ENCODE data around the gene ITPR2.
"Not testable (repeated sequence)": the region's sequence is repeated elsewhere in the genome, so short reads cannot be mapped to it uniquely, and the experiment has no call there.

Gene ITPR2

DNA sequence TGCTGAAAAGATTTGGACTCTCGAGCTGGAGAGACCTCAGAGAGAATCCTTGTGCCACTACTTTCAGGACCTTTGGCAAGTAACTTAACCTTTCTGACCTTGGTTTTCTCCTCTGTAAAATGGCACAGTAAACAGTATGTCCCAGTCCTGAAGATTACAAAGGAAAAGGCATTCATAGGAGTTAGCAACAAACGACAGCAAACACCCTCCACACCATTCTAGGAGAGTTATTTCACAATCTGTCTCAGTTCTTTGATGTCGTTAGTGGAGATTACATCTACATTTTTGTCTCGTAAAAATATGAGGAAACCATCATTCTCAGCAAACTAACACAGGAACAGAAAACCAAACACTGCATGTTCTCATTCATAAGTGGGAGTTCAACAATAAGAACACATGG, 205.7 kb downstream of the ITPR2 start:
- no peak for DNase-seq (ENCODE audit: low read depth)

DNA sequence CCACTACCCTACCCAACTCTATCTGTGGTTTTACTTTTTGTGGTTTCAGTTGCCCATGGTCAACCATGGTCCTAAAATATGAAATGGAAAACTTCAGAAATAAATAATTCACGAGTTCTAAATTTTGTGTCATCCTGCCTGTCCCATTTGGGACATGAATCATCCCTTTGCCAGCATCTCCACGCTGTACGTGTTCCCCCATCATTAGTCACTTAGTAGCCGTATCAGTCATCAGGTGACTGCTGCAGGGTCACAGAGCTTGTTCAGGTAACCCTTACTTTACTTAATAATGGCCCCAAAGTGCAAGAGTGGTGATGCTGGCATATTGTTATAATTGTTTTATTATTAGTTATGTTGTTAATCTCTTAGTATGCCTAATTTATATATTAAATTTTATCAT, 209.9 kb downstream of the ITPR2 start:
- DNase-seq (ENCODE audit: low read depth), result peak; percentile 44

DNA sequence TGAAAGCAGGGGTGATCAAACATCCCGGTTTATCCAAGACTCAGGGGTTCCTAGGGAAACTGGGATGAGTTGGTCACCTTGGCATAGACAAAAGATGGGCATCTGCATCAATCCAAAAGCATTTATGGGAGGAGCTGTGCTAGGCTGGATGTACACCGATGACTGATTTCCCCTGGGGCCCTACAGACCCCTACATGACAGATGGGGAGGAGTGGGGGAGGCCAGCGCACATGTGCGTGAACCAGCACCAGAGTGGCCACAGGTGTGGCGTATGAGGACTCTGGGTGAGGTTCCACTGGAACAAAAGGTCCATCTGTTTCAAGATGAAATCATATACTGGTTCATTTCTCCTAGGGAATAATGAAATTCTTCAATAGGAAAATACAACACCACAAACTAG, 210.4 kb downstream of the ITPR2 start:
- no peak for DNase-seq (ENCODE audit: low read depth)

- no peak for DNase-seq (ENCODE audit: low read depth)
These were observed 211.1 kb downstream of the ITPR2 start for GRCh38 chr12:26621932-26622331.

DNA sequence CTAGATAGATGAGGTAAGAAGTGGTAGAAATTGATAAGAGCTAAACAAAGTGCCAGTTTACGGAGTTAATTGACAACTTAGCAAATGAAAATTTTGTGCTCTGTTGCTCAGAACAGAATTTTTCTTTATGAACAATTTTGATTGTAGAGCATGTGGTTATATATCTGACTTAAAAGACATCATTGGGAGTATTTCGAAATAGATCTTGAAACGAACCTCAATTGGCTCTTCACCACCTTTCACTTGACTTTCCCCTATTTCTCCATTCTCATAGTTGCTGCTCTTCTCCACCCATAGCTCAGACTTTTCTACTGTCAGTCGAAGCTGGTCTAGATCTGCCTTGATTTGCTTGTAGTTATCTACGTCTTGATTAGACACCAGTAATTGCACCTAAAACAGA, 212.1 kb downstream of the ITPR2 start:
- no peak for DNase-seq (ENCODE audit: low read depth)

DNA sequence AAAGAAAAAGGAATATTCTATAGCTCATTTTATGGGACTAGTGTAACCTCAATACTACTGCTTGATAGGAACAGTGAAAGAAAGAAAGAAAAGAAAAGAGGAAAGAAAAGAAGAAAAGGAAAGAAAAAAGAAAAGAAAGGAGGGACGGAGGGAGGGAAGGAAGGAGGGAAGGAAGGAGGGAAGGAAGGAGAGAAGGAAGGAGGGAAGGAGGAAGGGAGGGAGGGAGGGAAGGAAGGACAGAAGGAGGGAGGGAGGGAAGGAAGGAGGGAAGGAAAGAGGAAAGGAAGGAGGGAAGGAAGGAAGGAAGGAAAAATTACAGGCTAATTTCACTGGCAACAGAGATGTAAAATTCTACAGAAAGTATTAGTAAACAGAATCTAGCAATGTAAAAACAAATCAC, 215.5 kb downstream of the ITPR2 start:
- DNase-seq (ENCODE audit: low read depth), result no peak

DNA sequence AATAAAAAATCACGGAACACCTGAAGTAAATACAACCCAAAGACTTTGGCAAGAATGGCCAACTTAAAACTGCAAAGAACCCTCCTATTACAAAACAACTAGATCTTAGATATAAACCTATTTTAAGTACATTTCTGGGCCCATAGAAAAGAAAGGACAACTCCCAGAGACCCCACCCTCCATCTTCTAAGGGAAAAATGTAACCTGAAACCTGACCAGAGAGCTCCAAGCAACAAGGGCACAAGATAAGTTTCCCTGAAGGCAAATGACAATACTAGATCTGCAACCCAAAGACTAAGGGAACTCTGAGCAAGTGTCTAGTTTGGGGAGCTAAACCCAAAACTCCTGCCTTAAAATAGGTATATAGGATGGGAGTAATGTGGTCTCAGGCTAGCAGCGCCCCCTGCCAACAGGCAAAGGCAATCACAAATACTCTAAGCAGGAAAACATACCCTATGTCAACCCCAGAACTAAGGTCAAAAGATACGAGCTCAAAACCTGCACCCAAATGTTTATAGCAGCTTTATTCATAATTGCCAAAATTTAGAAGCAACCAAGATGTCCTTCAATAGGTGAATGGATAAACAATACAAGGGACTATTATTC, 218.9 kb downstream of the ITPR2 start:
- peak; percentile 55 for DNase-seq (ENCODE audit: low read depth)

- DNase-seq (ENCODE audit: low read depth), result no peak
These were observed 220.8 kb downstream of the ITPR2 start for GRCh38 chr12:26612203-26612602.

DNA sequence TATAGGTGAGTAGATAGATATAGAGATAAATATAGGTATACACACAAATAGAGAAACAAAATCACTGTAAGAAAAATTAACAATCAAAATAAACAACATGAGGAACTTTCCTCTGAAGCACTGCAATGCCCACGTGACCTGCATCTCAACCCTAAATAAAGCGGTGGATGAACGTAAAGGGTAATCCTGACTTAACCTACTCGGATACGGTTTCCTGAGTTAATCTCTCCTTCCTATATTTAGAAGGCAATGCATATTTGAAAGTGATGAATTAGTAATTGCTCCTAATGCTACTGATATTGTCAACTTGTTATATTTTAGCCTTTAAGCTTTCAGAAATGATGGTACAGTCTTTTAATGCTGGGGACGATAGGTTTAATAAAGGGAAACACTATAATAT, 221.4 kb downstream of the ITPR2 start:
- DNase-seq (ENCODE audit: low read depth), result no peak

- DNase-seq (ENCODE audit: low read depth), result no peak
These were observed 222.2 kb downstream of the ITPR2 start for GRCh38 chr12:26610774-26611173.

- DNase-seq (ENCODE audit: low read depth), result no peak
These were observed 223.0 kb downstream of the ITPR2 start for GRCh38 chr12:26609986-26610385.

DNA sequence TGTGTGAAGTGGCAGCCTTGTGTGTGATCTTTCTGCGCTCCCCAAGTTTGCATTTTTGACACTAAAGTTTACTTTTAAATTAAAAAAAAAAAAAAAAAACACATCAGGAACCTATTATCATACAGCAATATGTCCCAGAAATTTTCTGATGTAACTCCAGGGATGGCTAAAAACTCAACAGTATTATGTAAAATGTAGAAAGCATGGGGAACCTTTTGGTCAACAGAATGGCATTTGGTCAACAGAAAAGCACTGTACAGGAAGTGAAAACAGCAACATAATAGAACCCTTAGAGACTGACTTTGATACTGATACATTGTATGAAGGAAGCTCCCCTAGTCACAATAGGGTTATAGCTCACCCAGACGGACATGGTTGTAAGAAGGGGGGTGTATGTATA, 224.3 kb downstream of the ITPR2 start:
- DNase-seq (ENCODE audit: low read depth), result no peak

DNA sequence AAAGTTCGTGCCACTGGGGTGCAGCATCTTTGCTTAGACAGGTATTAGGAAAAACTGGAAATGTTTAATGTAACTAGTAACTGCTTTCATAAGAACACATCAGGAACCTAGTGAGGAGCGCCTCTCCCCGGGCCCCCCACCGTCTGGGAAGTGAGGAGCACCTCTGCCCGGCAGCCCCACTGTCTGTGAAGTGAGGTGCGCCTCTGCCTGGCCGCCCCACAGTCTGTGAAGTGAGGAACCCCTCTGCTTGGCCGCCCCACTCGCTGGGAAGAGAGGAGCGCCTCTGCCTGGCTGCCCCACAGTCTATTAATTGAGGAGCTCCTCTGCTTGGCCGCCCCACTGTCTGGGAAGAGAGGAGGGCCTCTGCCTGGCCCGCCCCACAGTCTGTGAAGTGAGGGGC, 224.7 kb downstream of the ITPR2 start:
- DNase-seq (ENCODE audit: low read depth), result no peak

DNA sequence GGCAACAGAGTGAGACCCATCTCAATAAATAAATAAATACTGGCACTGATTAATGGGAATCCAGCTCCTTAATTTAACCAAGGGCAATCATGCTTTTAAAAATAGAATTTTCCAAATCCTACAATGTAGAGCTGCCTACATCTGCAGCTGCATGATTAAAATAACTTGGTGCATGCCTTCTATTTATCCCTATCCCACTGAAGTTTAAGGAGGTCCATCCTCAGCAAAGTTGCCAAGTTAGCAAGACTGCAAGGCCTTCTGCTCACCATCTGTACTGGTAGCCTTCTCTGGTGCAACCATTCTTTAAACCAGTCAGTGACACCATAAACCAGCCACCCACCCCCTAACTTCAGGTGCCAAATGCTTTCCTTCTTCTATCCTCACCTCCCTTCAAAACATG, 226.1 kb downstream of the ITPR2 start:
- no peak for DNase-seq (ENCODE audit: low read depth)

- not testable (repeated sequence) for DNase-seq (ENCODE audit: low read depth)
These were observed 228.2 kb downstream of the ITPR2 start for GRCh38 chr12:26604813-26605212.

DNA sequence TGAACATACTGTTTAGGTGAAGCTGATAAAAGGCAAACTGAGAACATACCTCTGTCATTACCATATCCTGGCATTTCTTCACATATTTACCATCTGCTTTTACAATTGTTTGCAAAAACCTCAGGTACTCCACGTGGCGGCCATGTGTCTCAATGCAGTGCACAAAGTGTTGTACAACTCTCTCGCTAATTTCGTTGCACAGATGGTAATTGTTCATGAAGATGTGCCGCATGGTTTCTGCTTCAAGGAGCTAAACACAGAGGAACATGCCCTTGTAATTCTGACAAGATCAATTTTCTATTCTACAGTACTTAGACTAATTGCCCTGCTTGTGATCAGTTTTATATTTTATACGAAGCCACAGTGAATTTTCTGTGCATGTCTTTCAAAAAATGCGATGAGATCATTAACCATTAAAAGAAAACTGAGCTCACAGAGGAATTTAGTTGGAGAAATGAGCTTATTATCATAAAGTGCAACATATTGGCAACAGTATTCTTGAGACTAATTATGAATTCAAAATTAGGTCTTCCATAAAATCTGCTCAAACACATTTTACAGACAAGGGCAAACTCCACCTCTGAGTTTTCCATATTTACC, 233.8 kb downstream of the ITPR2 start:
- no peak for DNase-seq (ENCODE audit: low read depth)

- no peak for DNase-seq (ENCODE audit: low read depth)
These were observed 237.2 kb downstream of the ITPR2 start for GRCh38 chr12:26595806-26596205.

DNA sequence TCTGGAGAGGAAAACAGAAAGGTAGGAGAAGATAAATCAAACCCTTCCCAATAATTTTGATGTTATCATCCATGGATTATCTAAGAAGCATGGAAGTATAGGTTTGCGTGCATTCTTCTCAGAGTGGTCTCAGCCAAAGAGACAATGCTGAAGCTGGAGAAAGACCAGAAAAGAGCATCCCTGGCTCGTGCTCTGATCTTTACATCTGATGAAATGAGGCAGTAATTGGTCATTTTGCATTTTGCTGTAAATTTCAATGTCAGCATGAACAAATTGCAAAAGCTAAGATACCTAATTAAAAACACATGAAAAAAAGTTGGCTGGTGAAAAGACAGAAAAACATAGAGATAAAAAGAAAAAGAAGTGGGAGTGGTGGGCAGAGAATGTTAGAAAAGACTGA, 252.4 kb downstream of the ITPR2 start:
- DNase-seq (ENCODE audit: low read depth), result no peak

DNA sequence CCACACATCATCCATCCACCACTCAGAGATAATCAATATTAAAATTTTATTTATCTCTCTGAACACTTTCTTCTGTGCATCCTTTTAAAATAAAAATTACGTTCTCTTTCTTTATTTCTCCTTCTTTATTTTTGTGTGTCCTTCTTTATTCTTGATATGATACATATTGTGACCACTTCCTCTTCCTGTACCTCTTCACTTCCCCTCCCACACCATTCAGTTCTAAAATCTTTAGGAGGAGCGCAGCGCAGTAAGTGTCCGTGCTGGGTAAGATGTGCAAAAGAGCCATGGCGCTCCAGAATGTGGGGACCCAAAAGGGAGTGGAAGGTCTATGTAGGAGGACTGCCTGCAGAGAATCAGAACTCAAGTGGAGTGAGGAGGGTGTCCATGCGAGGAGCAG, 256.7 kb downstream of the ITPR2 start:
- no peak for DNase-seq (ENCODE audit: low read depth)

DNA sequence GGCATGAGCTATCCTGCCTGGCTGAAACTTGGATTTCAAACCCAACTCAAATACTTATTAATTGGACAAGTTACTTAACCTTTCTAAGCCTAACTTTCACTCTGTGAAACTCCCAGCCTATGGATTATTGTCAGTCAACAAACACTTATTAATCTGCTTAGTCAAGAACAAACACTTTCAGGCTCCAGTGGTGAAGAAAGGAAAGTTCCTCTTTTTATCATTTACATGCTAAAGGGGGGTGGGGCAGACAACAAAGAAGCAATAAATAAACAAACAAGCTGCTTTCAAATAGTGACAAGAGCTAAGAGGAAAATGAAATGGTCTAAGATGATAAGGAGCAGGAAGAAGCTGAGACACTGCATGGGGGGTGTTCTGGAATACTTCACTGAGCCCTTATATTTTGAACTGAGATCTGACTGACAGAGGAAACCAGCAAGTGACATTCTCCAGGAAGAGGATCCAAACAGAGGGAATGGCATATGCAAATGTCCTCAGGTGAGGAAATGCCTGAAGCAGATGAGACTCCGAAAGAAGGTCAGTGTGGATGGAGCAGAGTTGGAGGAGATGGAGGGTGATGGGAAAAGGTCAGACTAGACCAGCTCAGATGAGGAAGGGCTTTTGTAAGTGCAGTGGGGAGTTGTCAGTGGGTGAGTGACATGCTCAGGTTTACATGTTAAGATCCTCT, 259.6 kb downstream of the ITPR2 start:
- no peak for DNase-seq (ENCODE audit: low read depth)

GRCh38 chr12:26572137-26572536, 260.9 kb downstream of the ITPR2 start:
- no peak for DNase-seq (ENCODE audit: low read depth)

GRCh38 chr12:26571560-26571959, 261.4 kb downstream of the ITPR2 start:
- no peak for DNase-seq (ENCODE audit: low read depth)

DNA sequence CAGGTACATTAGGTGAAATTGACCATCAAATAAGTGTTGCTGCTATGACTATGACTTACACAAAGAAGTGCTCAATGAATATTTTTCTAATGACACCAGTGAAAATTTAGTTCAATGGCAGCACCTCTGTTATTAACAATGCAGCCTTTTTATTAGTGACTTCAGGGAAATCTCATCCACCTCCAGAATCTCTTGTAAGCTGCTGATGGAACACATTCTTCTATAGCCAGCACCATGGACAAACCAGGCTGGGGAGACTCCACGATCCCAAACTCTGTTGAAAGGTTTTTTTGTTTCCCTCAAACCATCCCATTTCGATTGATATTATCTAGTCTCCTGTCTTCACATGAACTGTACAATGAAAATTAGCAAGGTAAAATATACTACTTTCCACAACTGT, 265.9 kb downstream of the ITPR2 start:
- no peak for DNase-seq (ENCODE audit: low read depth)

GRCh38 chr12:26566675-26567074, 266.3 kb downstream of the ITPR2 start:
- no peak for DNase-seq (ENCODE audit: low read depth)
